ENCODE data around the gene ENTPD7. TPM values are rescaled to one million over a fixed set of nuclear protein-coding genes. Genes with fewer than 3 reads are reported as not detected.

ENTPD7 gene
- total and polyA plus RNA-seq, 10 of the 15 experiments (the other 5 are each of a cell fraction or from before 2014, with no cell fraction given) = 0.73 to 6.7 (median 5.2) TPM

- no peaks in the 10 kb centered on the region for H3K27me3 ChIP-seq (replicated peaks in 1 of 2; ENCODE audit: control insufficient read depth in 2 of 2, insufficient read depth in 2 of 2, low read length in 1 of 2)
- no peaks in the 10 kb centered on the region for H3K9me3 ChIP-seq (replicated peaks; ENCODE audit: control insufficient read depth, insufficient read depth, low read length)
- no peak for ATAC-seq
- no peak overlapping the region for H3K9ac ChIP-seq (ENCODE audit: control insufficient read depth, insufficient read depth, low read length)
- no peaks in the 10 kb centered on the region for H4K20me1 ChIP-seq (ENCODE audit: control insufficient read depth, insufficient read depth)
- RAD21 ChIA-PET (ENCODE audit: unreplicated experiment) = interaction anchor here (0.6 kb wide), 1 partner anchor 23 kb away, joined by 3 read pairs; no protein-coding TSS in a partner anchor
- FAIRE-seq = no peak
- intact Hi-C loops (cut with micrococcal nuclease; ENCODE audit: unreplicated experiment) = no loop called here
- H3K36me3 ChIP-seq (ENCODE audit: control insufficient read depth in 2 of 2, insufficient read depth in 2 of 2, low read length in 1 of 2) = no peaks in the 10 kb centered on the region
- H3K4me3 ChIP-seq = no peak overlapping the region
- no peak for DNase-seq (ENCODE audit: low read depth, low spot score)
- no peak overlapping the region for H3K4me2 ChIP-seq (ENCODE audit: control insufficient read depth, insufficient read depth)
- no peaks in the 10 kb centered on the region; the same call in 1 of the 2 replicates for H3K79me2 ChIP-seq (ENCODE audit: control insufficient read depth, insufficient read depth, low read length)
- in situ Hi-C loops (cut with MboI) = no loop called here
- no peak overlapping the region for H2AFZ ChIP-seq (ENCODE audit: control insufficient read depth, low read depth, low read length)
- 74% methylated on average over 9 of the region's 9 CpGs for WGBS (ENCODE audit: insufficient coverage, insufficient replicate concordance, low lambda C conversion rate, missing lambda C conversion rate)
- SMC1A ChIA-PET (ENCODE audit: uncharacterized antibody, unreplicated experiment) = no interaction called here
- CTCF ChIA-PET = interaction anchor here (0.6 kb wide), 1 partner anchor 24 kb away, joined by 3 read pairs; no protein-coding TSS in a partner anchor
- BruUV-seq (replicated peaks) = no TSS peak
- POLR2A ChIA-PET = interaction anchor here (0.6 to 0.7 kb wide), 2 partner anchors 414 to 1302 kb away, joined by 3 read pairs; no protein-coding TSS in a partner anchor
- peaks cover 13% of the 10 kb centered on the region for H3K4me1 ChIP-seq (ENCODE audit: control insufficient read depth, insufficient read depth, low read length)
- H3K27ac ChIP-seq (ENCODE audit: control insufficient read depth, insufficient read depth) = no peak overlapping the region
- TF ChIP-seq PKNOX1 (IDR thresholded peaks at IDR 0.05) (no peak), TBL1XR1 (IDR thresholded peaks at IDR 0.05; ENCODE audit: low read depth, low read length) (no peak), TCF3 (IDR thresholded peaks at IDR 0.05; ENCODE audit: borderline replicate concordance, insufficient read depth, low read depth, low read length) (no peak), ZNF592 (IDR thresholded peaks at IDR 0.05) (no peak), CBFB (IDR thresholded peaks at IDR 0.05; ENCODE audit: low read depth) (no peak), MYC (IDR thresholded peaks at IDR 0.05; ENCODE audit: insufficient read depth, insufficient read length, insufficient replicate concordance, low read length, severe bottlenecking) (no peak), BCL11A (IDR thresholded peaks at IDR 0.05; ENCODE audit: low read depth, low read length) (no peak), IRF5 (IDR thresholded peaks at IDR 0.05; ENCODE audit: borderline replicate concordance) (no peak), MTA3 (IDR thresholded peaks at IDR 0.05; ENCODE audit: borderline replicate concordance, low read length) (no peak), SMAD5 (IDR thresholded peaks at IDR 0.05; ENCODE audit: low read depth) (no peak), PML (IDR thresholded peaks at IDR 0.05; ENCODE audit: low read length) (no peak), REST (IDR thresholded peaks at IDR 0.05; ENCODE audit: low read depth, low read length) (no peak), POLR2AphosphoS2 (IDR thresholded peaks at IDR 0.05; ENCODE audit: low read depth, low read length) (no peak)
These were observed 4.7 kb upstream of the ENTPD7 start for GRCh38 chr10:99654390-99655175.
